HepG2 (cell line): Measurements from ENCODE around the gene ETFB. TPM values are rescaled to one million over a fixed set of nuclear protein-coding genes. Genes with fewer than 3 reads are reported as not detected.

Source experiments
- CHCHD3 ChIP-seq: sonication (generic); formaldehyde crosslinking; IDR thresholded peaks from 2 replicates; pipeline ENCODE4 v1.8.0; 2022; ENCODE audit warnings: mild to moderate bottlenecking, missing genetic modification reagents, moderate library complexity
- ETV5 ChIP-seq: IDR thresholded peaks from 2 replicates; pipeline ENCODE4 v1.6.1; 2018; ENCODE audit warnings: missing biosample characterization, missing genetic modification reagents, inconsistent platforms, borderline replicate concordance
- FOSL1 ChIP-seq: sonication (generic); formaldehyde crosslinking; IDR thresholded peaks from 2 replicates; pipeline ENCODE4 v1.9.0; 2021; ENCODE audit warnings: missing genetic modification reagents, borderline replicate concordance
- GABPA ChIP-seq, 2 experiments: IDR thresholded peaks; 2 replicates each; pipeline ENCODE4 v1.6.1; 2011 to 2016; ENCODE audit warnings: low read depth in 2 of 2, low read length in 1 of 2, missing biosample characterization in 1 of 2, missing genetic modification characterization in 1 of 2
- MTA3 ChIP-seq: sonication (generic); formaldehyde crosslinking; IDR thresholded peaks from 2 replicates; pipeline ENCODE4 v1.4.0; 2020; ENCODE audit warnings: missing genetic modification reagents
- NFE2 ChIP-seq: sonication (generic); formaldehyde crosslinking; IDR thresholded peaks from 2 replicates; pipeline ENCODE4 v1.4.0; 2020; ENCODE audit warnings: missing genetic modification reagents
- RARA ChIP-seq: IDR thresholded peaks from 2 replicates; pipeline ENCODE4 v1.6.1; 2016; ENCODE audit warnings: missing genetic modification reagents, missing compliant biosample characterization
- REL ChIP-seq: sonication (generic); formaldehyde crosslinking; conservative IDR thresholded peaks from 2 replicates; pipeline ENCODE4 v1.8.0; 2022; ENCODE audit warnings: mild to moderate bottlenecking, missing genetic modification reagents, moderate library complexity
- SIX4 ChIP-seq: sonication (generic); formaldehyde crosslinking; IDR thresholded peaks from 2 replicates; pipeline ENCODE4 v1.4.0; 2020; ENCODE audit warnings: missing genetic modification reagents
- SMAD1 ChIP-seq: sonication (generic); formaldehyde crosslinking; IDR thresholded peaks from 2 replicates; pipeline ENCODE4 v1.4.0; 2020; ENCODE audit warnings: missing genetic modification reagents, low read depth, mild to moderate bottlenecking, borderline replicate concordance
- STAT5B ChIP-seq: sonication (generic); formaldehyde crosslinking; IDR thresholded peaks from 2 replicates; pipeline ENCODE4 v1.4.0; 2020; ENCODE audit warnings: missing genetic modification reagents
- TEAD3 ChIP-seq: optimal IDR thresholded peaks from 2 replicates; pipeline ENCODE3; 2016; ENCODE audit warnings: borderline replicate concordance
- ZMAT3 ChIP-seq: sonication (generic); formaldehyde crosslinking; conservative IDR thresholded peaks from 2 replicates; pipeline ENCODE4 v1.7.0; 2021; ENCODE audit warnings: missing genetic modification reagents
- ZNF331 ChIP-seq: sonication (generic); formaldehyde crosslinking; IDR thresholded peaks from 2 replicates; pipeline ENCODE4 v1.4.0; 2020; ENCODE audit warnings: missing genetic modification reagents
- ZNF33A ChIP-seq: sonication (generic); formaldehyde crosslinking; IDR thresholded peaks from 2 replicates; pipeline ENCODE4 v1.5.1; 2020; ENCODE audit warnings: missing genetic modification reagents, mild to moderate bottlenecking, moderate library complexity, borderline replicate concordance
- ZNF614 ChIP-seq: IDR thresholded peaks from 2 replicates; pipeline ENCODE4 v1.6.1; 2018; ENCODE audit warnings: missing biosample characterization, missing genetic modification reagents, inconsistent platforms, borderline replicate concordance
- ZNF629 ChIP-seq: sonication (generic); formaldehyde crosslinking; conservative IDR thresholded peaks from 2 replicates; pipeline ENCODE4 v1.5.0; 2020; ENCODE audit warnings: missing genetic modification reagents
- ZNF773 ChIP-seq: sonication (generic); formaldehyde crosslinking; IDR thresholded peaks from 2 replicates; pipeline ENCODE4 v1.4.0; 2020; ENCODE audit warnings: missing genetic modification reagents, borderline replicate concordance
- polyA plus RNA-seq, 8 experiments: library from polyadenylated mRNA; depleted of rRNA in 3 of 8; stranded (reverse) in 7 of 8; unstranded in 1 of 8; fragments of >200 nt; fragmentation: Illumina TruSeq in 4 of 8; extraction: Trizol in 4 of 8; gene quantifications; 2 replicates each; pipeline versions ENCODE4 v1.2.1 to v1.2.3, GENCODE V29; 2011 to 2016; ENCODE audit warnings: low read depth in 4 of 8, missing spikeins in 1 of 8, mixed read lengths in 1 of 8; ENCODE audit not compliant: insufficient read depth in 1 of 8
- total RNA-seq, 5 experiments: library from RNA; depleted of rRNA; stranded (reverse); fragments of >200 nt; fragmentation: Illumina TruSeq; extraction: Trizol; gene quantifications; 2 replicates each; pipeline ENCODE4 v1.2.3, GENCODE V29; 2016; ENCODE audit warnings: low read depth in 1 of 5
- TF ChIP-seq, protein P1 (sequence below): fragments of 450-650 bp; IDR thresholded peaks from 2 replicates; pipeline ENCODE4 v1.6.1; 2017; ENCODE audit warnings: mild to moderate bottlenecking
- TF ChIP-seq, protein P2 (sequence below): sonication (generic); formaldehyde crosslinking; IDR thresholded peaks from 2 replicates; pipeline ENCODE4 v1.4.0; 2020; ENCODE audit warnings: mild to moderate bottlenecking, missing genetic modification reagents
- TF ChIP-seq, protein P3 (sequence below): sonication (generic); formaldehyde crosslinking; IDR thresholded peaks from 2 replicates; pipeline ENCODE4 v1.4.0; 2020; ENCODE audit warnings: mild to moderate bottlenecking, low read depth, missing genetic modification reagents
- TF ChIP-seq, protein P4 (sequence below): sonication (generic); formaldehyde crosslinking; IDR thresholded peaks from 2 replicates; pipeline ENCODE4 v1.5.0; 2020; ENCODE audit warnings: missing genetic modification reagents, mild to moderate bottlenecking, borderline replicate concordance
- TF ChIP-seq, protein P5 (sequence below): sonication (generic); formaldehyde crosslinking; IDR thresholded peaks from 2 replicates; pipeline ENCODE4 v1.8.0; 2023; ENCODE audit warnings: mild to moderate bottlenecking, missing genetic modification reagents
- TF ChIP-seq, protein P6 (sequence below): IDR thresholded peaks from 2 replicates; pipeline ENCODE4 v1.6.1; 2016; ENCODE audit warnings: low read depth, control low read depth

Gene ETFB
- total and polyA plus RNA-seq, 2 of the 13 experiments (the other 11 are each of a cell fraction or from before 2014, with no cell fraction given) = 678 to 1,314 TPM

DNA sequence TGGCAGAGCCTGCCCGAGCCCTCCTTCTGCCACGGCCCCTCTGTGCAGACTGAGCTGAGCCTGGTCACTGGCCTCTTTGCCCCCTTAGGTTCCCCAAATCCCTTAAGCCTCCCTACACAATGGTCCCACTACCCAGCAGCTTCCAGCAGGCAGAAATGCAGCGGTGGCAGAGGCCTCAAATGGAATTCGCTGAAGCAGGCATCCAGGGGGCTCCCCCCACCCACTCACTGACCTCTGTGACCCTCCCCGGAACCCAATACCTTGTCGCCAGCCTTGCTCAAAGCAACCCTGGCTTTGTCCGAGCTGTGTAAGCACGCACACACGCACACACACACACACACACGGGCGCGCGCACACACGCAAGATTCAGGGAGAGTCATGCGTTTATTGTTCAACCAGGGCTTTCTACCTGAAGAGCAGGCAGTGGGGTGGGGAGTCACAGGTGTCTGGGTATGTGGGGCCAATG lies 21.8 kb upstream of the ETFB start, which contains the start of gene LIM2 (continued):
- TF ChIP-seq, protein P1, sequence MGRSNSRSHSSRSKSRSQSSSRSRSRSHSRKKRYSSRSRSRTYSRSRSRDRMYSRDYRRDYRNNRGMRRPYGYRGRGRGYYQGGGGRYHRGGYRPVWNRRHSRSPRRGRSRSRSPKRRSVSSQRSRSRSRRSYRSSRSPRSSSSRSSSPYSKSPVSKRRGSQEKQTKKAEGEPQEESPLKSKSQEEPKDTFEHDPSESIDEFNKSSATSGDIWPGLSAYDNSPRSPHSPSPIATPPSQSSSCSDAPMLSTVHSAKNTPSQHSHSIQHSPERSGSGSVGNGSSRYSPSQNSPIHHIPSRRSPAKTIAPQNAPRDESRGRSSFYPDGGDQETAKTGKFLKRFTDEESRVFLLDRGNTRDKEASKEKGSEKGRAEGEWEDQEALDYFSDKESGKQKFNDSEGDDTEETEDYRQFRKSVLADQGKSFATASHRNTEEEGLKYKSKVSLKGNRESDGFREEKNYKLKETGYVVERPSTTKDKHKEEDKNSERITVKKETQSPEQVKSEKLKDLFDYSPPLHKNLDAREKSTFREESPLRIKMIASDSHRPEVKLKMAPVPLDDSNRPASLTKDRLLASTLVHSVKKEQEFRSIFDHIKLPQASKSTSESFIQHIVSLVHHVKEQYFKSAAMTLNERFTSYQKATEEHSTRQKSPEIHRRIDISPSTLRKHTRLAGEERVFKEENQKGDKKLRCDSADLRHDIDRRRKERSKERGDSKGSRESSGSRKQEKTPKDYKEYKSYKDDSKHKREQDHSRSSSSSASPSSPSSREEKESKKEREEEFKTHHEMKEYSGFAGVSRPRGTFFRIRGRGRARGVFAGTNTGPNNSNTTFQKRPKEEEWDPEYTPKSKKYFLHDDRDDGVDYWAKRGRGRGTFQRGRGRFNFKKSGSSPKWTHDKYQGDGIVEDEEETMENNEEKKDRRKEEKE = no peak
- no peak for TF ChIP-seq STAT5B (CRISPR knock-in tag)
- no peak for TF ChIP-seq ZNF773 (CRISPR knock-in tag)
- TF ChIP-seq SMAD1 (CRISPR knock-in tag) = no peak
- no peak for TF ChIP-seq SIX4 (CRISPR knock-in tag)
- TF ChIP-seq CHCHD3 (CRISPR knock-in tag) = no peak
- TF ChIP-seq ZNF614 = no peak; the same call in 1 of the 2 replicates
- TF ChIP-seq ETV5 (CRISPR knock-in tag) = peak; percentile 35; the same call in 1 of the 2 replicates
- peak; percentile 52 for TF ChIP-seq TEAD3
- peak; percentile 71 for TF ChIP-seq RARA (CRISPR knock-in tag)
- TF ChIP-seq MTA3 = no peak
- no peak for TF ChIP-seq REL (CRISPR knock-in tag)
- no peak for TF ChIP-seq GABPA (IDR thresholded peaks at IDR 0.05; ENCODE audit: low read depth, low read length)
- TF ChIP-seq GABPA (CRISPR knock-in tag; IDR thresholded peaks at IDR 0.05; ENCODE audit: low read depth) = peak; percentile 34; the same call in 1 of the 2 replicates
- no peak for TF ChIP-seq ZNF33A (CRISPR knock-in tag)
- TF ChIP-seq, protein P2, sequence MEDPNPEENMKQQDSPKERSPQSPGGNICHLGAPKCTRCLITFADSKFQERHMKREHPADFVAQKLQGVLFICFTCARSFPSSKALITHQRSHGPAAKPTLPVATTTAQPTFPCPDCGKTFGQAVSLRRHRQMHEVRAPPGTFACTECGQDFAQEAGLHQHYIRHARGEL = no peak
- TF ChIP-seq FOSL1 = no peak
- no peak for TF ChIP-seq NFE2 (CRISPR knock-in tag)
- no peak for TF ChIP-seq ZNF331
- TF ChIP-seq, protein P3, sequence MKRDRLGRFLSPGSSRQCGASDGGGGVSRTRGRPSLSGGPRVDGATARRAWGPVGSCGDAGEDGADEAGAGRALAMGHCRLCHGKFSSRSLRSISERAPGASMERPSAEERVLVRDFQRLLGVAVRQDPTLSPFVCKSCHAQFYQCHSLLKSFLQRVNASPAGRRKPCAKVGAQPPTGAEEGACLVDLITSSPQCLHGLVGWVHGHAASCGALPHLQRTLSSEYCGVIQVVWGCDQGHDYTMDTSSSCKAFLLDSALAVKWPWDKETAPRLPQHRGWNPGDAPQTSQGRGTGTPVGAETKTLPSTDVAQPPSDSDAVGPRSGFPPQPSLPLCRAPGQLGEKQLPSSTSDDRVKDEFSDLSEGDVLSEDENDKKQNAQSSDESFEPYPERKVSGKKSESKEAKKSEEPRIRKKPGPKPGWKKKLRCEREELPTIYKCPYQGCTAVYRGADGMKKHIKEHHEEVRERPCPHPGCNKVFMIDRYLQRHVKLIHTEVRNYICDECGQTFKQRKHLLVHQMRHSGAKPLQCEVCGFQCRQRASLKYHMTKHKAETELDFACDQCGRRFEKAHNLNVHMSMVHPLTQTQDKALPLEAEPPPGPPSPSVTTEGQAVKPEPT (CRISPR knock-in tag) = no peak
- no peak for TF ChIP-seq ZNF629 (CRISPR knock-in tag)
- TF ChIP-seq ZMAT3 = no peak; the same call in 1 of the 2 replicates
- TF ChIP-seq, protein P4, sequence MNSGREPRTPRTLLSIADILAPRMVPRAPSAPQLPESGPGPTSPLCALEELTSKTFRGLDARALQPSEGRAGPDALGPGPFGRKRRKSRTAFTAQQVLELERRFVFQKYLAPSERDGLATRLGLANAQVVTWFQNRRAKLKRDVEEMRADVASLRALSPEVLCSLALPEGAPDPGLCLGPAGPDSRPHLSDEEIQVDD (CRISPR knock-in tag) = no peak
- TF ChIP-seq, protein P5, sequence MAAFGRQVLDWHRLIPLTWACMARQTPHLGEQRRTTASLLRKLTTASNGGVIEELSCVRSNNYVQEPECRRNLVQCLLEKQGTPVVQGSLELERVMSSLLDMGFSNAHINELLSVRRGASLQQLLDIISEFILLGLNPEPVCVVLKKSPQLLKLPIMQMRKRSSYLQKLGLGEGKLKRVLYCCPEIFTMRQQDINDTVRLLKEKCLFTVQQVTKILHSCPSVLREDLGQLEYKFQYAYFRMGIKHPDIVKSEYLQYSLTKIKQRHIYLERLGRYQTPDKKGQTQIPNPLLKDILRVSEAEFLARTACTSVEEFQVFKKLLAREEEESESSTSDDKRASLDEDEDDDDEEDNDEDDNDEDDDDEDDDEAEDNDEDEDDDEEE (CRISPR knock-in tag) = no peak
- TF ChIP-seq, protein P6, sequence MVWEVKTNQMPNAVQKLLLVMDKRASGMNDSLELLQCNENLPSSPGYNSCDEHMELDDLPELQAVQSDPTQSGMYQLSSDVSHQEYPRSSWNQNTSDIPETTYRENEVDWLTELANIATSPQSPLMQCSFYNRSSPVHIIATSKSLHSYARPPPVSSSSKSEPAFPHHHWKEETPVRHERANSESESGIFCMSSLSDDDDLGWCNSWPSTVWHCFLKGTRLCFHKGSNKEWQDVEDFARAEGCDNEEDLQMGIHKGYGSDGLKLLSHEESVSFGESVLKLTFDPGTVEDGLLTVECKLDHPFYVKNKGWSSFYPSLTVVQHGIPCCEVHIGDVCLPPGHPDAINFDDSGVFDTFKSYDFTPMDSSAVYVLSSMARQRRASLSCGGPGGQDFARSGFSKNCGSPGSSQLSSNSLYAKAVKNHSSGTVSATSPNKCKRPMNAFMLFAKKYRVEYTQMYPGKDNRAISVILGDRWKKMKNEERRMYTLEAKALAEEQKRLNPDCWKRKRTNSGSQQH (CRISPR knock-in tag) = no peak
